Keratinocyte (primary cell): Measurements from ENCODE around the gene SOS1. TPM values are rescaled to one million over a fixed set of nuclear protein-coding genes. Genes with fewer than 3 reads are reported as not detected.
"Not testable (repeated sequence)": the region's sequence is repeated elsewhere in the genome, so short reads cannot be mapped to it uniquely, and the experiment has no call there.

ENCODE experiments used
- DNase-seq: peaks from one replicate; pipeline ENCODE4 v3.0.0-alpha.2; 2011; ENCODE audit warnings: low read depth, missing footprints, low spot score
- FAIRE-seq: peaks from 2 replicates; lab custom pipeline; 2011; peaks lifted over from hg19 to GRCh38; lab: Jason Lieb, UNC
- H2AFZ ChIP-seq: 2 replicates; pipeline ENCODE4 v1.6.0; 2012; ENCODE audit warnings: low read length, control low read depth, inconsistent platforms; ENCODE audit not compliant: control insufficient read depth
- H3K27ac ChIP-seq: 2 replicates; pipeline ENCODE4 v1.5.1; 2011; ENCODE audit warnings: low read length; ENCODE audit not compliant: control insufficient read depth, insufficient read depth
- H3K27me3 ChIP-seq: 3 replicates; pipeline ENCODE4 v1.6.0; 2011; ENCODE audit warnings: low read length; ENCODE audit not compliant: control insufficient read depth, insufficient read depth; ENCODE audit errors: extremely low read depth
- H3K36me3 ChIP-seq, 2 experiments: 2 replicates in 1 of 2; 3 replicates in 1 of 2; pipeline ENCODE4 v1.5.1; 2011; ENCODE audit warnings: low read length in 2 of 2, mild to moderate bottlenecking in 1 of 2; ENCODE audit not compliant: control insufficient read depth in 2 of 2, insufficient read depth in 2 of 2; ENCODE audit errors: extremely low read depth in 1 of 2
- H3K4me1 ChIP-seq: 3 replicates; pipeline ENCODE4 v1.5.1; 2011; ENCODE audit warnings: low read length; ENCODE audit not compliant: control insufficient read depth, insufficient read depth; ENCODE audit errors: extremely low read depth
- H3K4me2 ChIP-seq: 3 replicates; pipeline ENCODE4 v1.6.0; 2011; ENCODE audit warnings: low read depth, low read length; ENCODE audit not compliant: control insufficient read depth, insufficient read depth; ENCODE audit errors: extremely low read depth
- H3K4me3 ChIP-seq, 3 experiments: fragments of 200-600 bp in 1 of 3; sonication (generic) in 1 of 3; 2 replicates in 2 of 3; 3 replicates in 1 of 3; pipeline ENCODE4 v1.5.1; 2011 to 2016; ENCODE audit warnings: low read length in 3 of 3, mild to moderate bottlenecking in 3 of 3, control low read depth in 2 of 3, inconsistent platforms in 1 of 3, low read depth in 1 of 3, mixed read lengths in 1 of 3, mixed run types in 1 of 3, moderate library complexity in 1 of 3; ENCODE audit not compliant: control insufficient read depth in 2 of 3, insufficient read depth in 2 of 3; ENCODE audit errors: extremely low read depth in 1 of 3
- H3K79me2 ChIP-seq: 2 replicates; pipeline ENCODE4 v1.6.0; 2012; ENCODE audit warnings: low read length; ENCODE audit not compliant: control insufficient read depth, insufficient read depth
- H3K9ac ChIP-seq: 3 replicates; pipeline ENCODE4 v1.6.0; 2011; ENCODE audit warnings: low read length; ENCODE audit not compliant: control insufficient read depth, insufficient read depth; ENCODE audit errors: extremely low read depth
- H3K9me1 ChIP-seq: 3 replicates; pipeline ENCODE4 v1.6.0; 2011; ENCODE audit warnings: low read length; ENCODE audit not compliant: control insufficient read depth, insufficient read depth; ENCODE audit errors: extremely low read depth
- H3K9me3 ChIP-seq: 2 replicates; pipeline ENCODE4 v1.5.1; 2012; ENCODE audit warnings: low read depth, low read length; ENCODE audit not compliant: control insufficient read depth
- H4K20me1 ChIP-seq: 3 replicates; pipeline ENCODE4 v1.6.0; 2011; ENCODE audit warnings: low read length; ENCODE audit not compliant: control insufficient read depth, insufficient read depth; ENCODE audit errors: extremely low read depth
- EZH2 ChIP-seq: IDR thresholded peaks from one replicate; pipeline ENCODE4 v1.6.1; 2012; ENCODE audit warnings: inconsistent platforms, mild to moderate bottlenecking, low read length, moderate library complexity
- dilution Hi-C: fragments of 300-500 bp; cut with MboI; formaldehyde crosslinking; loops from one replicate; pipeline ENCODE4 v1.7.0; 2020; ENCODE audit warnings: low sequenced_read_pairs; ENCODE audit not compliant: extremely low pct_ligation_motif_present
- polyA plus RNA-seq, 5 experiments: library from polyadenylated mRNA; depleted of rRNA in 3 of 5; stranded (reverse) in 3 of 5; stranded (forward) in 1 of 5; unstranded in 1 of 5; fragments of >200 nt; gene quantifications; 1 replicate in 1 of 5; 2 replicates in 3 of 5; 3 replicates in 1 of 5; pipeline versions ENCODE4 v1.2.1 to v1.2.3, GENCODE V29; 2011 to 2012; ENCODE audit warnings: missing spikeins in 2 of 5, low read depth in 1 of 5, low replicate concordance in 1 of 5
- TF ChIP-seq, protein P1 (sequence below), 3 experiments: IDR thresholded peaks in 1 of 3; conservative IDR thresholded peaks in 1 of 3; optimal IDR thresholded peaks in 1 of 3; 2 replicates in 2 of 3; 3 replicates in 1 of 3; pipeline versions ENCODE3 to v1.5.1; 2011; ENCODE audit warnings: low read length in 3 of 3, mild to moderate bottlenecking in 3 of 3, moderate library complexity in 2 of 3, control low read depth in 1 of 3, inconsistent platforms in 1 of 3; ENCODE audit not compliant: insufficient read depth in 2 of 3; ENCODE audit errors: extremely low read depth in 1 of 3

SOS1 gene
- polyA plus RNA-seq, 1 donor (not counting 4 experiments of a cell fraction or from before 2014, with no cell fraction given), result 21.5 TPM

DNA sequence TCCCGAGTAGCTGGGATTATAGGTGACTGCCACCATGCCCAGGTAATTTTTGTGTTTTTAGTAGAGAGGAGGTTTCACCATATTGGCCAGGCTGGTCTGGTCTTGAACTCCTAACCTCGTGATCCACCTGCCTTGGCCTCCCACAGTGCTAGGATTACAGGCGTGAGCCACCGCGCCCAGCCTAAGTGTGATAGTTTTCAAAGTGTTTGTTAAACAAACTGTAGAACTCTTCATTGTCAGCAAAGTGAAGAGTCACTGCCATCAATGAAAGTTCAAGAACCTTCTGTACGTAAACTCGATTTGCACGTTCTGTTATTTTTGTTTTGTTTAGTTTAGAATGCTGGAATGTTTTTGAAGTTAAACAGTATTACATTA, 18.0 kb upstream of the SOS1 start:
- no peak overlapping the region for H3K4me2 ChIP-seq
- dilution Hi-C loops, result no loop called here
- H3K79me2 ChIP-seq, result no peaks in the 10 kb centered on the region
- FAIRE-seq (no peak), DNase-seq (no peak)
- H3K9ac ChIP-seq, result no peak overlapping the region
- H3K4me3 ChIP-seq, result no peak overlapping the region
- no peaks in the 10 kb centered on the region for H3K9me1 ChIP-seq
- H2AFZ ChIP-seq, result no peak overlapping the region
- H3K36me3 ChIP-seq, result no peaks in the 10 kb centered on the region
- no peaks in the 10 kb centered on the region for H3K27me3 ChIP-seq
- no peak for TF ChIP-seq EZH2
- no peak overlapping the region for H3K27ac ChIP-seq
- H4K20me1 ChIP-seq, result no peaks in the 10 kb centered on the region
- no peaks in the 10 kb centered on the region for H3K9me3 ChIP-seq
- H3K4me1 ChIP-seq, result peaks cover 12% of the 10 kb centered on the region

DNA sequence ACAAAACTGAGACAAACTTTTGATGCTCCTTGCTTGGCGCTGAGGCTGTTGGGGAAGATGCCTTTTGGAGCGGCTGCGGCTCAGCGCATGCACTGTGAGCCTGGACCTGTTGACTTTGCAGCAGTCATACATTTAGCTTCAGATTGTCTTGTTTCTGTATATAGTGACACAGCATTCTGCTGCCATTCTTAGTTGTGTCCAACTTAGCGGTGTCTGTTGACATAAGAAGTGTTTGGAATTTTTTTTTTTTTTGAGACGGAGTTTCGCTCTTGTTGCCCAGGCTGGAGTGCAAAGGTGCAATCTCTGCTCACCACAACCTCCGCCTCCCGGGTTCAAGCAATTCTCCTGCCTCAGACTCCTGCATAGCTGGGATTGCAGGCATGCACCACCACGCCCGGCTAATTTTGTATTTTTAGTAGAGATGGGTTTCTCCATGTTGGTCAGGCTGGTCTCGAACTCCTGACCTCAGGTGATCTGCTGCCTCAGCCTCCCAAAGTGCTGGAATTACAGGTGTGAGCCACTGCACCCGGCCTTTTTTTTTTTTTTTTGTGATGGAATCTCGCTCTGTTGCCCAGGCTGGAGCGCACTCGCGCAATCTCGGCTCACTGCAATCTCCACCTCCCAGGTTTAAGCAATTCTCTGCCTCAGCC, 17.5 kb upstream of the SOS1 start:
- DNase-seq, H3K9ac ChIP-seq, H3K9me1 ChIP-seq, H3K4me2 ChIP-seq, H4K20me1 ChIP-seq, H3K36me3 ChIP-seq, FAIRE-seq, dilution Hi-C loops, H2AFZ ChIP-seq, H3K27me3 ChIP-seq, H3K79me2 ChIP-seq, H3K9me3 ChIP-seq, H3K4me3 ChIP-seq, H3K27ac ChIP-seq: not testable (repeated sequence)
- H3K4me1 ChIP-seq, result peaks cover 12% of the 10 kb centered on the region

DNA sequence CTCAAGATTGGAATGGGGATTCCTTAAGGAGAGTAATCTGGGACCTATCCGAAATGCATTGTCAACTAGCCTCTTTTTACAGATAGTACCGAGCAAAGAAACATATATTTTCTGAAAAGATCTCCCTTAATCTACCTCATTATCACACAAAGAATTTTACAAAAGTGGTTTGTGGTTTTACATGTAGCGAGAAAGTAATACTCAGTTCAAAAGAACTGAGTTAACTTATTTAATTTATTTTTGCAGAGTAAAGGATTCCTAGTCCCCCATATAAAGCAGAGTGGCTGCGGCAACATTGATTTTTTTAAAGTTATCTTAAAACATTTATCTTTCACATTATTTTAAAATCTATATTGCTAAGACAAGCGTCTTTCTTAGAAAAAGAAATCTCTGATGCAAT, 15.9 kb upstream of the SOS1 start:
- dilution Hi-C loops, result no loop called here

More for the DNA sequence above, 15.9 kb upstream of the SOS1 start:
- no peaks in the 10 kb centered on the region for H3K27me3 ChIP-seq
- TF ChIP-seq EZH2, result no peak
- TF ChIP-seq, protein P1, sequence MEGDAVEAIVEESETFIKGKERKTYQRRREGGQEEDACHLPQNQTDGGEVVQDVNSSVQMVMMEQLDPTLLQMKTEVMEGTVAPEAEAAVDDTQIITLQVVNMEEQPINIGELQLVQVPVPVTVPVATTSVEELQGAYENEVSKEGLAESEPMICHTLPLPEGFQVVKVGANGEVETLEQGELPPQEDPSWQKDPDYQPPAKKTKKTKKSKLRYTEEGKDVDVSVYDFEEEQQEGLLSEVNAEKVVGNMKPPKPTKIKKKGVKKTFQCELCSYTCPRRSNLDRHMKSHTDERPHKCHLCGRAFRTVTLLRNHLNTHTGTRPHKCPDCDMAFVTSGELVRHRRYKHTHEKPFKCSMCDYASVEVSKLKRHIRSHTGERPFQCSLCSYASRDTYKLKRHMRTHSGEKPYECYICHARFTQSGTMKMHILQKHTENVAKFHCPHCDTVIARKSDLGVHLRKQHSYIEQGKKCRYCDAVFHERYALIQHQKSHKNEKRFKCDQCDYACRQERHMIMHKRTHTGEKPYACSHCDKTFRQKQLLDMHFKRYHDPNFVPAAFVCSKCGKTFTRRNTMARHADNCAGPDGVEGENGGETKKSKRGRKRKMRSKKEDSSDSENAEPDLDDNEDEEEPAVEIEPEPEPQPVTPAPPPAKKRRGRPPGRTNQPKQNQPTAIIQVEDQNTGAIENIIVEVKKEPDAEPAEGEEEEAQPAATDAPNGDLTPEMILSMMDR (optimal IDR thresholded peaks at IDR 0.05 in 1 of 3, IDR thresholded peaks at IDR 0.05 in 1 of 3, conservative IDR thresholded peaks at IDR 0.05 in 1 of 3; ENCODE audit: extremely low read depth in 1 of 3, insufficient read depth in 2 of 3, low read length in 3 of 3), result no peak
- H4K20me1 ChIP-seq, result no peaks in the 10 kb centered on the region
- no peak overlapping the region for H3K4me2 ChIP-seq
- no peaks in the 10 kb centered on the region for H3K9me3 ChIP-seq
- no peaks in the 10 kb centered on the region for H3K36me3 ChIP-seq
- no peak for DNase-seq
- H3K4me1 ChIP-seq, result peaks cover 10% of the 10 kb centered on the region
- H3K27ac ChIP-seq, result no peak overlapping the region
- no peaks in the 10 kb centered on the region for H3K9me1 ChIP-seq
- no peaks in the 10 kb centered on the region for H3K79me2 ChIP-seq
- H3K4me3 ChIP-seq, result no peak overlapping the region
- FAIRE-seq, result no peak
- H2AFZ ChIP-seq, result no peak overlapping the region
- no peak overlapping the region for H3K9ac ChIP-seq
